Testis (tissue), 2 donors: ENCODE measurements around the gene JMJD4.

ENCODE experiments used
- CTCF ChIP-seq, 3 experiments: fragments of 450-650 bp in 2 of 3; fragments of 200-600 bp in 1 of 3; sonication (generic) in 1 of 3; IDR thresholded peaks; one replicate each; pipeline ENCODE4 v1.5.1; 2016 to 2019; ENCODE audit warnings: antibody characterized with exemption in 3 of 3, mild to moderate bottlenecking in 2 of 3, moderate library complexity in 1 of 3
- POLR2A ChIP-seq: fragments of 450-650 bp; IDR thresholded peaks from one replicate; pipeline ENCODE4 v1.6.1; 2017; ENCODE audit warnings: antibody characterized with exemption, mild to moderate bottlenecking, moderate library complexity

- no peak for TF ChIP-seq POLR2A
- no peak for TF ChIP-seq CTCF (IDR thresholded peaks at IDR 0.05)
Observed at GRCh38 chr1:227723474-227723873, 11.6 kb downstream of the JMJD4 start.
